Measurements from ENCODE around the gene NOXO1. TPM values are rescaled to one million over a fixed set of nuclear protein-coding genes. Genes with fewer than 3 reads are reported as not detected.

NOXO1 gene
- total RNA-seq, 1 donor from 2014 or later: 0.63 TPM

- H3K4me1 Mint-ChIP-seq (ENCODE audit: unreplicated experiment): no peaks in the 10 kb centered on the region
- H3K27me3 Mint-ChIP-seq: peaks cover 32% of the 10 kb centered on the region
- no peaks in the 10 kb centered on the region for H3K9me3 Mint-ChIP-seq
- TF ChIP-seq CTCF (conservative IDR thresholded peaks at IDR 0.05): no peak
- no peak overlapping the region for H3K27ac Mint-ChIP-seq
- H3K4me3 Mint-ChIP-seq: peak overlapping the region; percentile 62
- DNase-seq (ENCODE audit: extremely low spot score, unreplicated experiment): no peak
- H3K36me3 Mint-ChIP-seq: peaks cover 4% of the 10 kb centered on the region
Measured at GRCh38 chr16:1991135-1991551, 9.9 kb upstream of the NOXO1 start.

- Mint-ChIP-seq H3K9me3 (no peaks in the 10 kb centered on the region), H3K4me3 (peak overlapping the region; percentile 65), H3K27ac (no peak overlapping the region), H3K36me3 (peaks cover 4% of the 10 kb centered on the region), H3K27me3 (peaks cover 32% of the 10 kb centered on the region), H3K4me1 (ENCODE audit: unreplicated experiment) (no peaks in the 10 kb centered on the region)
- no peak for DNase-seq (ENCODE audit: extremely low spot score, unreplicated experiment)
- TF ChIP-seq CTCF (conservative IDR thresholded peaks at IDR 0.05): no peak
Measured at GRCh38 chr16:1990351-1991134, 9.3 kb upstream of the NOXO1 start.

- no peak for TF ChIP-seq CTCF (conservative IDR thresholded peaks at IDR 0.05)
- peaks cover 32% of the 10 kb centered on the region for H3K27me3 Mint-ChIP-seq
- H3K4me3 Mint-ChIP-seq: no peak overlapping the region
Measured at GRCh38 chr16:1990101-1990350, 8.8 kb upstream of the NOXO1 start.

GRCh38 chr16:1989209-1990100, 8.2 kb upstream of the NOXO1 start, which contains the start of gene SYNGR3:
Gene SYNGR3 (plus strand): TSS chr16:1989970. CDS start chr16:1990103, 133 bp downstream.
- DNase-seq (ENCODE audit: extremely low spot score, unreplicated experiment): no peak
- Mint-ChIP-seq H3K27ac (peak within 1 kb of the TSS; percentile 67), H3K9me3 (no peaks in the 10 kb centered on the region), H3K36me3 (peaks cover 4% of the 10 kb centered on the region), H3K4me1 (ENCODE audit: unreplicated experiment) (peaks cover 6% of the 10 kb centered on the region), H3K4me3 (peak within 1 kb of the TSS; percentile 83), H3K27me3 (peaks cover 32% of the 10 kb centered on the region)
- no peak for TF ChIP-seq CTCF (conservative IDR thresholded peaks at IDR 0.05)

More at GRCh38 chr16:1990101-1990350, 8.8 kb upstream of the NOXO1 start:
- no peak for DNase-seq (ENCODE audit: extremely low spot score, unreplicated experiment)
- H3K36me3 Mint-ChIP-seq: peaks cover 4% of the 10 kb centered on the region
- H3K4me1 Mint-ChIP-seq (ENCODE audit: unreplicated experiment): peaks cover 2% of the 10 kb centered on the region
- no peaks in the 10 kb centered on the region for H3K9me3 Mint-ChIP-seq
- H3K27ac Mint-ChIP-seq: no peak overlapping the region

- H3K27me3 Mint-ChIP-seq: peaks cover 37% of the 10 kb centered on the region
- no peak overlapping the region for H3K27ac Mint-ChIP-seq
- H3K36me3 Mint-ChIP-seq: peaks cover 4% of the 10 kb centered on the region
- DNase-seq (ENCODE audit: extremely low spot score, unreplicated experiment): no peak
- no peaks in the 10 kb centered on the region for H3K9me3 Mint-ChIP-seq
- no peak overlapping the region for H3K4me3 Mint-ChIP-seq
- peaks cover 11% of the 10 kb centered on the region for H3K4me1 Mint-ChIP-seq (ENCODE audit: unreplicated experiment)
- TF ChIP-seq CTCF (conservative IDR thresholded peaks at IDR 0.05): no peak
Measured at GRCh38 chr16:1987198-1987597, 5.9 kb upstream of the NOXO1 start.
